GM12873 (cell line): Measurements from ENCODE around the gene ASXL3.

Experiments
- TF ChIP-seq, protein P1 (sequence below): IDR thresholded peaks from 2 replicates; pipeline ENCODE4 v1.5.1; 2012; ENCODE audit warnings: low read depth, mild to moderate bottlenecking, moderate library complexity, low read length, control low read depth; ENCODE audit not compliant: insufficient read depth; ENCODE audit errors: missing control alignments

The ASXL3 gene

DNA sequence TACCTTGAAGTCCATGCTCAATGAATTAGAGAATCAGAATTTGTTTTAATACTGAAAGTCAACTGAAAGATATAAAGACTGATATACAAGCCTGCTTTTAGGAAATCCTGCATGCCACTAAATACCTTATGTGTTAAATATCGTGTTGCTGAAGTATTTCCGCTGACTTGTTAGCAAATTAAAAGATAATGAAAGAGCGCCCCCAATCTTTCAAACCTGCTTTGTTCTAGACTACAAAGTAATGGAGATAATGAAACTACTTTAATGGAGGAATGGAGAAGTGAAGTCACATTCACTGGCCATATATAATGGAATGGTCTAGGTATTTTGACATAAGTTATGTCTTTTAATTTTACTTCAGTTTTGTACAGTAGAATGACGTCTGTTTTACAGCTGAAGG lies 95.7 kb downstream of the ASXL3 start:
- TF ChIP-seq, protein P1, sequence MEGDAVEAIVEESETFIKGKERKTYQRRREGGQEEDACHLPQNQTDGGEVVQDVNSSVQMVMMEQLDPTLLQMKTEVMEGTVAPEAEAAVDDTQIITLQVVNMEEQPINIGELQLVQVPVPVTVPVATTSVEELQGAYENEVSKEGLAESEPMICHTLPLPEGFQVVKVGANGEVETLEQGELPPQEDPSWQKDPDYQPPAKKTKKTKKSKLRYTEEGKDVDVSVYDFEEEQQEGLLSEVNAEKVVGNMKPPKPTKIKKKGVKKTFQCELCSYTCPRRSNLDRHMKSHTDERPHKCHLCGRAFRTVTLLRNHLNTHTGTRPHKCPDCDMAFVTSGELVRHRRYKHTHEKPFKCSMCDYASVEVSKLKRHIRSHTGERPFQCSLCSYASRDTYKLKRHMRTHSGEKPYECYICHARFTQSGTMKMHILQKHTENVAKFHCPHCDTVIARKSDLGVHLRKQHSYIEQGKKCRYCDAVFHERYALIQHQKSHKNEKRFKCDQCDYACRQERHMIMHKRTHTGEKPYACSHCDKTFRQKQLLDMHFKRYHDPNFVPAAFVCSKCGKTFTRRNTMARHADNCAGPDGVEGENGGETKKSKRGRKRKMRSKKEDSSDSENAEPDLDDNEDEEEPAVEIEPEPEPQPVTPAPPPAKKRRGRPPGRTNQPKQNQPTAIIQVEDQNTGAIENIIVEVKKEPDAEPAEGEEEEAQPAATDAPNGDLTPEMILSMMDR = no peak

DNA sequence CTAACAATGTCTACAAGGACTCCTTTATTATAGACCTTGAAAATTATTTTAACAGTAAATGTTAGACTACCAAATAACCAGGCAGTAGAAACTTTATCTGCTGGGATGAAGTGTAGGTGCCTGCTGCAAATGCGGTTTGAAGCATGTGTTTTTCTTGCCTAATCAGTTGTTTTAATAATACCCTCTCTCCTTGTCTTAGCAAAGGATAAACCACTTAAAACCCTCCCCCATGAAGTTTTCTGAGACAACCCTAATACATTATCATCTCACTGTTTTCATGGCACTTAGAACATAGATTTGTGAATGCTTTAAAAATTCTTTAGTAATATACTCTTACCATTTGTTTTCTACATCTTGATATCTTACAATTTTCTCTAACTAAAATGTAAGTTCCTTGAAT lies 98.6 kb downstream of the ASXL3 start:
- TF ChIP-seq, protein P1 = no peak

DNA sequence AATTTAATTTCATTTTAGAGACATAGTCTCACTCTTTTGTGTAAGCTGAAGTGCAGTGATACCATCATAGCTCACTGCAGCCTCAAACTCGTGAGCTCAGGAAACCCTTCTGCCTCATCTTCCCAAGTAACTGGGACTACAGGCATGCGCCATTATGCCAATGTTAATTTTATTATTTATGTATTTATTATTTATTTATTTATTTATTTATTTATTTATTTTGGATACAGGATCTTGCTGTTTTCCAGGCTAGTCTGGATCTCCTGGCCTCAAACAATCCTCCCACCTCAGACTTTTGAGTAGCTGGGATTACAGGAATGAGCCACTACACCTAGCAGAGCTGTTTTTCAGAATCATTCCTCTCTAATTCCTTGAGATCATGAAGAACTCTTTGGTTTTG lies 99.9 kb downstream of the ASXL3 start:
- TF ChIP-seq, protein P1 = no peak

DNA sequence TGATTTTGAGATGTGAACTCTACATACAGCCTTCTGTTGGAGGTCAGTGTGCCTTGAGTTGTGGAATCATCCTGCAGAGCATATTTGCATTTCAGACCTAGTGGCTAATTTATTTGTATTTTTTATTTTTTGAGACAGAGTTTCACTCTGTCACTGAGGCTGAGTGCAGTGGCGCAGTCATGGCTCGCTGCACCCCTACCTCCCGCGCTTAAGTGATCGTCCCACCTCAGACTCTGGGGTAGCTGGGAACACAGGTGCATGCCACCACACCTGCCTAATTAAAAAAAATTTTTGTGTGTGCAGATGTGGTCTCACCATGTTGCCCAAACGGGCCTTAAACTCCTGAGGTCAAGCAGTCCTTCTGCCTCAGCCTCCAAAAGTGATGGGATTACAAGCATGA lies 104.4 kb downstream of the ASXL3 start:
- TF ChIP-seq, protein P1 = no peak

DNA sequence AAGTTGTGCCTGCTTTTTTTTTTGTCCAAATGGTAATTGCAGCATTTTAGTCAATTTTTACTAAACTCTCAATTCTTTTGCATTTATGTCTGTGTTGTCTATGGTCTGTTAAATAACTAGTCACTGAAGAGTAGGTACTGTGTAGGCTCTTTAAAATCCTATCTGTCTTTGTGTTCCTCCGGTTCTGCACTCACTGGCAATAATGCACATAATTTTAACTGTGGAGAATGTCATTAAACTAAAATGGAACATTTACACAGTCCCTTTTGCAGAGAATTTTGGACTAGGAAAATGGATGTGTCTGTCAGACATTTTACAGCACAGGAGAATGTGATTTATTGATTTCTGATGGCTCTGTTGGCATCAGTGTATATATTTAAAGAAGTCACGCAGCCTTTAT lies 116.6 kb downstream of the ASXL3 start:
- TF ChIP-seq, protein P1 = no peak

DNA sequence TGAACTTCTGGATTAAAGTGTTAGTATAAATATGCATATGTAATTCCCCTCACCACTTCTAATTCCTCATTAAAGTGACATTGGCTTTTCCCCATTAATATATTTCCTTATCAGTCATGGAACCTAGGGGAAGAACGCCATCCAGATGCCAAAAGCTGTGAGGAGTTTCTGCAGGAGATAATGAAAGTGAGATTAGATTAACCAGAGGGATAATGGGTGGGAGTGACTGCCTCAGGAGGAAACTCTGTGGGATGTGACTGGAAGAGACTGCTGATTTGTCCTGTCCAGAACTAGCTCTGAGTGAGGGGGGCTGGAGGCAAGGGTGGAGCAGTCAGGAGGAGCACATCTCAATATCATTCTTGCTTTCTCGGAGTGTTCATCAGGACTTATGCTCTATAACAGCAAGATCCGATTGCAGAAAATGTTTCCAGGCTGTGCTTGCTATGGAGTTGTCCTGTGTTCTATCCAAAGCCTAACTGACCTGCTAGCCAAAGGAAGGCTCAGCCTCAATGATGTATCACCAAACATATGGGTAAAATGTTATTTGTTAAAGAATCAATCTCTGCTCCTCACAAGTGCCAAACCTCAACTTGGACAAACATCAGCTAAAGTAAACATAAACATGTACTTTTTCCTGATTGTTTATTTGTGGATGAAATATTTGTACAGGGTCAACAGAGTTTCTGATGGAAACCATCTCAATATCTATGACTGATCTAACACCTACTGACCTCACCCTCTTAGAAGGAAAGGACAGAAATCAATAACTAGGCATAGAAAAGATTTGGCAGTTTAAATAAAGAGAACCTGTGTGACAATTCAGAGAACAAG lies 118.5 kb downstream of the ASXL3 start:
- TF ChIP-seq, protein P1 = no peak

DNA sequence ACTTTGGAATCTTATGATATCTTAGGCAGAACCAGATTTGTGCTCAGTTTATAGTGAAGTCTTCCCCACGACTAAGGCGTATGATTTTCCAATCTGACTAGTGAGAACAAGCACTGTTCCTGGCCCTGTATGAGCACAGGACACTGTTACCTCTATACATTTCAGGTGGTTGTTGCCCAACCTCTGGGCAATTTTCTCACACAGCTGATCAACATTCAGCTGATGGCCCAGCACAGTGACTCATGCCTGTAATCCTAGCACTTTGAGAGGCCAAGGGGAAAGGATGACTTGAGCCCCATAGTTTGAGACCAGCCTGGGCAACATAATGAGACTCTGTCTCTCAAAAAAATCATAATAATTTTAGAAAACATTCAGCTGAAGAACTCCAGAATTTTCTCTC lies 119.5 kb downstream of the ASXL3 start:
- TF ChIP-seq, protein P1 = no peak
